ENCODE results near the gene TRAPPC6A. TPM values are rescaled to one million over a fixed set of nuclear protein-coding genes. Genes with fewer than 3 reads are reported as not detected.
A peak's percentile ranks its signal among the peaks of the same experiment; 100 is the strongest.

TRAPPC6A gene
- total and polyA plus RNA-seq, 9 of the 15 experiments (the other 6 are each of a cell fraction or from before 2014, with no cell fraction given): 0.82 to 23.6 (median 11.6) TPM

DNA sequence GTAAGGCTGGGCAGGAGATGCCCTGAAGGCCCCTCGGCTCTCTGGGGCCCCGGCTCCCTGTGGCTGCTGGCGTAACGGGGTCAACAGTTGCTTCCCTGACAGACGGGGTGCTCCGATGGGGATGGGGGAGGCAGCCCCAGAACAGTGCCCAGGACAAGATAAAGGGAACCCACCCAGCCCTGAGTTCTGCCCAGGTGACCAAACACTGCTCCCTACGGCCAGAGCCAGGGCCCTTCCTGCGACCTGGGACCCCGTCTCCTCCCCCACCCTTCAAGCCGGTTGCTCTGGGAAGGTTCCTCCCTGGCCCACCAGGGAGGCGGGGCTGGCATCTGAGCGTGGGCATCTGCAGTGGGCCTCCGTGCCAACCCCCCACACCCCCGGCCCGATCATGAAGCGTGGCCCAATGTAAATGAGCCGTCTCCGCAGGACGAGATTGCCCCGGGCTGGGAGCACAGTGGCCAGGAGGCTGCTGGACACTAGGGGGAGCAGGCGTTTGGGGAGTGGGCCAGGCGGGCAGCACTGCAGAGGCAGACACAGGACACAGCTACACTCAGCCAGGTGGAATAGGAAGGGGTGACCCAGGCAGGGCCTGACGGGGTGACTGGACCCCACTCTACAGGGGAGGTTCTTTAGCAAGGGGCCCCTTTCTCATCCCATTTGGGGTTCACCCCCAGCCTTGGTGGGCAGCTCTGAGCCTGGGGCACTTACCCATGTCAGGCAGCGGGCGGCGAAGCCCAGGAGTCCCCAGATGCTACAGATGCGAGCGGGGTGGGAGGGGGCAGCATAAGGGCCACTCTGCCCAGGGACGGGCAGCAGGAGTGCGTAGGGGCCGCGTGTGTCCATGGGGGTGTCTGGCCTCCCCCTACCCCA is 16.1 kb downstream of the TRAPPC6A start (continued):
- TF ChIP-seq, protein P1, sequence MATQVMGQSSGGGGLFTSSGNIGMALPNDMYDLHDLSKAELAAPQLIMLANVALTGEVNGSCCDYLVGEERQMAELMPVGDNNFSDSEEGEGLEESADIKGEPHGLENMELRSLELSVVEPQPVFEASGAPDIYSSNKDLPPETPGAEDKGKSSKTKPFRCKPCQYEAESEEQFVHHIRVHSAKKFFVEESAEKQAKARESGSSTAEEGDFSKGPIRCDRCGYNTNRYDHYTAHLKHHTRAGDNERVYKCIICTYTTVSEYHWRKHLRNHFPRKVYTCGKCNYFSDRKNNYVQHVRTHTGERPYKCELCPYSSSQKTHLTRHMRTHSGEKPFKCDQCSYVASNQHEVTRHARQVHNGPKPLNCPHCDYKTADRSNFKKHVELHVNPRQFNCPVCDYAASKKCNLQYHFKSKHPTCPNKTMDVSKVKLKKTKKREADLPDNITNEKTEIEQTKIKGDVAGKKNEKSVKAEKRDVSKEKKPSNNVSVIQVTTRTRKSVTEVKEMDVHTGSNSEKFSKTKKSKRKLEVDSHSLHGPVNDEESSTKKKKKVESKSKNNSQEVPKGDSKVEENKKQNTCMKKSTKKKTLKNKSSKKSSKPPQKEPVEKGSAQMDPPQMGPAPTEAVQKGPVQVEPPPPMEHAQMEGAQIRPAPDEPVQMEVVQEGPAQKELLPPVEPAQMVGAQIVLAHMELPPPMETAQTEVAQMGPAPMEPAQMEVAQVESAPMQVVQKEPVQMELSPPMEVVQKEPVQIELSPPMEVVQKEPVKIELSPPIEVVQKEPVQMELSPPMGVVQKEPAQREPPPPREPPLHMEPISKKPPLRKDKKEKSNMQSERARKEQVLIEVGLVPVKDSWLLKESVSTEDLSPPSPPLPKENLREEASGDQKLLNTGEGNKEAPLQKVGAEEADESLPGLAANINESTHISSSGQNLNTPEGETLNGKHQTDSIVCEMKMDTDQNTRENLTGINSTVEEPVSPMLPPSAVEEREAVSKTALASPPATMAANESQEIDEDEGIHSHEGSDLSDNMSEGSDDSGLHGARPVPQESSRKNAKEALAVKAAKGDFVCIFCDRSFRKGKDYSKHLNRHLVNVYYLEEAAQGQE (IDR thresholded peaks at IDR 0.05; ENCODE audit: borderline replicate concordance): peak; percentile 74
- TF ChIP-seq, protein P1 (CRISPR knock-in tag; IDR thresholded peaks at IDR 0.05; ENCODE audit: low read depth): no peak
- peak in 1 of 2 experiments; percentile 56; a peak in 1 of 4 replicates for TF ChIP-seq MAZ (CRISPR knock-in tag; conservative IDR thresholded peaks at IDR 0.05 in 1 of 2, IDR thresholded peaks at IDR 0.05 in 1 of 2)
- no peak for TF ChIP-seq XRCC4 (IDR thresholded peaks at IDR 0.05; ENCODE audit: extremely low read depth, insufficient read depth, insufficient read length)
- TF ChIP-seq, protein P2, sequence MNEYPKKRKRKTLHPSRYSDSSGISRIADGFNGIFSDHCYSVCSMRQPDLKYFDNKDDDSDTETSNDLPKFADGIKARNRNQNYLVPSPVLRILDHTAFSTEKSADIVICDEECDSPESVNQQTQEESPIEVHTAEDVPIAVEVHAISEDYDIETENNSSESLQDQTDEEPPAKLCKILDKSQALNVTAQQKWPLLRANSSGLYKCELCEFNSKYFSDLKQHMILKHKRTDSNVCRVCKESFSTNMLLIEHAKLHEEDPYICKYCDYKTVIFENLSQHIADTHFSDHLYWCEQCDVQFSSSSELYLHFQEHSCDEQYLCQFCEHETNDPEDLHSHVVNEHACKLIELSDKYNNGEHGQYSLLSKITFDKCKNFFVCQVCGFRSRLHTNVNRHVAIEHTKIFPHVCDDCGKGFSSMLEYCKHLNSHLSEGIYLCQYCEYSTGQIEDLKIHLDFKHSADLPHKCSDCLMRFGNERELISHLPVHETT (CRISPR knock-in tag; conservative IDR thresholded peaks at IDR 0.05 in 1 of 2, IDR thresholded peaks at IDR 0.05 in 1 of 2): no peak
- TF ChIP-seq NEUROD1 (IDR thresholded peaks at IDR 0.05; ENCODE audit: borderline replicate concordance, low read depth, low read length, partially characterized antibody): peak; percentile 23
- TF ChIP-seq POLR2G (IDR thresholded peaks at IDR 0.05; ENCODE audit: low read depth, low read length): peak; percentile 55
- TF ChIP-seq TAF9B (IDR thresholded peaks at IDR 0.05; ENCODE audit: partially characterized antibody): no peak
- 0 out of 2 replicates have a peak, but pooled peaks have one; percentile 19 for TF ChIP-seq RBFOX2 (IDR thresholded peaks at IDR 0.05; ENCODE audit: low read depth, low read length)
- TF ChIP-seq, protein P3, sequence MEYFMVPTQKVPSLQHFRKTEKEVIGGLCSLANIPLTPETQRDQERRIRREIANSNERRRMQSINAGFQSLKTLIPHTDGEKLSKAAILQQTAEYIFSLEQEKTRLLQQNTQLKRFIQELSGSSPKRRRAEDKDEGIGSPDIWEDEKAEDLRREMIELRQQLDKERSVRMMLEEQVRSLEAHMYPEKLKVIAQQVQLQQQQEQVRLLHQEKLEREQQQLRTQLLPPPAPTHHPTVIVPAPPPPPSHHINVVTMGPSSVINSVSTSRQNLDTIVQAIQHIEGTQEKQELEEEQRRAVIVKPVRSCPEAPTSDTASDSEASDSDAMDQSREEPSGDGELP (CRISPR knock-in tag; IDR thresholded peaks at IDR 0.05; ENCODE audit: borderline replicate concordance): 0 out of 2 replicates have a peak, but pooled peaks have one; percentile 49
- peak; percentile 22; the same call in 1 of the 2 replicates for TF ChIP-seq MTA3 (IDR thresholded peaks at IDR 0.05; ENCODE audit: borderline replicate concordance)
- no peak for TF ChIP-seq SMAD2 (IDR thresholded peaks at IDR 0.05; ENCODE audit: low read depth, low read length)

Measured in K562 (cell line).